Hematopoietic multipotent progenitor cell treated with erythropoietin and hydrocortisone succinate and interleukin-3 and kit ligand, for 15 days (in vitro differentiated cells): ENCODE measurements around the gene ATXN1.

Source experiments
- DNase-seq: peaks from one replicate; pipeline ENCODE4 v3.0.0-alpha.2; 2015; ENCODE audit warnings: low spot score

The ATXN1 gene

GRCh38 chr6:16698162-16698533 lies 63.1 kb downstream of the ATXN1 start:
- DNase-seq: no peak

- DNase-seq: no peak
Observed at GRCh38 chr6:16697437-16698161, 63.7 kb downstream of the ATXN1 start.

GRCh38 chr6:16696496-16696895 lies 64.8 kb downstream of the ATXN1 start:
- DNase-seq: no peak

GRCh38 chr6:16694781-16695578 lies 66.3 kb downstream of the ATXN1 start:
- DNase-seq: no peak

DNA sequence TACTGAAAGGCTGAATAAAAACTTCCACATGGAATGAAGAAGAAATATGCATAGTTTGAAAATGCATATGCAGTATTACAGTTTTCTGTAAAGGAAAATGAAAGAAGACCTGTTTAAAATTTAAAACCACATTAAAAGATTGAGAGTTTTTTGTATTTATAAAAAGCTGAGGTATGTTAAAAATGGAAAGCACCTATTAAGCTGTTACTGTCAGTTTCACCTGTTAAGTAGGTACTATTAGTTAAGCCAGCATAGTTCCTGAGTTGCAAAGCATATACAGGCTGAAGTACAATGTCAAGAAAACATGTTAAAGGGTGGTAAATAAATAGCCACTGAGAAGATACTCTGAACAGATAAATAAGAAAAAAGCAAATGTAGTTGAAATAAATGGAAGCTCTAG lies 69.9 kb downstream of the ATXN1 start:
- DNase-seq: no peak

GRCh38 chr6:16690608-16691142 lies 70.6 kb downstream of the ATXN1 start:
- DNase-seq: no peak

DNA sequence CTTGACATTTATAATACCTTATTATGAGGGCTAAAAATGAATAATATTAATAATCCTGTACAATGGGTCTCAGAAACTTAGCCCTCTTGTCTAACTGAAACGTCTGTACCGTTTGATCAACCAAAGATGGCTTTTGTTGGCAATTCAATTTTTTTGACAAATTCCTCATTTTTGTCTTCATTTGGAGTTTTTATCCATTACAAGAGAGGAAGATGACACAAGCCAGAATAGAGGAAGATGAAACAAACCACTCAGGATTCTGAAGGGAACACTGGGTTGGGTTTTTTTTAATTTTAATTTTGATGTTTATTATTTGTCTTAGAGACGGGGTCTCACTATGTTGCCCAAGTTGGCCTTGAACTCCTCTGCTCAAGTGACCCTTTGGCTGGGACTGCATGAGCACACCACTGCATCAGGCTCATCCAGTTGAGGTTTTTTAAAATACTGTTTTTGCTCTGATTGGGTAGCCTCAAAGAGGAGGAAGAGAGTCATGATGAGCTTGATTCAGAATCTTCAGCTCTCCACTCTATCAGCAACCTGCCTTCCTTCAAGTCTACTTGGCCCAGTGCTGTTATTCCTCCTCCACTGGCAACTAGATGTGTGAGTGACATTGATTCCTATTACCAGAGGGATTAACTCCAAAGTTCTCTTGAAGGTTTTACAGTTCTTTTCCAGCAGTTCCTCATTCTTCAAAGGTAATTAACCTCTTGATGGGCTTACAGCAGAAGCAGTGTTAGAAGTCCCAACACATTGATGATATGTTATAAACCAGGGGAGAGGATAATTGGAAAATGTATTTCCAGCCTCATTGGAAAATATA lies 71.3 kb downstream of the ATXN1 start:
- DNase-seq: no peak

GRCh38 chr6:16688984-16689636 lies 72.2 kb downstream of the ATXN1 start:
- no peak for DNase-seq

DNA sequence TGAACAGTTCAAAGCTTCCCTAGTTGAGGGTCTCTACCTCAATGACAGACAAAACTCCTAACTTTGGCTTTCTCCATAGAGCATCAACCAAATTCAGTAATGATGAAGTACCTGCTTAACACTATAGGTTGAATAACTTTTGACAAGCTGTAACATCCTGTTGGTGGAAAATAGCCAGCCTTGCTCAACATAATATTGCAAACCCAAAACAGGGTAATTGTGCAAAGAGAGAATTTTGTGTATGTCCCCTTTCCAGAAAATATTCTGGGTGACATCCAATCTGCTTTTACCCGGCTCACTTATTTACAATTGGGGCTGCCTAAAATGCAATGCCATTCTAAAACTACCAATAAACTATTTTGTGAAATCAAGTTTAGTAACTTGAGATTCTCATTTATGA lies 72.8 kb downstream of the ATXN1 start:
- DNase-seq: no peak

DNA sequence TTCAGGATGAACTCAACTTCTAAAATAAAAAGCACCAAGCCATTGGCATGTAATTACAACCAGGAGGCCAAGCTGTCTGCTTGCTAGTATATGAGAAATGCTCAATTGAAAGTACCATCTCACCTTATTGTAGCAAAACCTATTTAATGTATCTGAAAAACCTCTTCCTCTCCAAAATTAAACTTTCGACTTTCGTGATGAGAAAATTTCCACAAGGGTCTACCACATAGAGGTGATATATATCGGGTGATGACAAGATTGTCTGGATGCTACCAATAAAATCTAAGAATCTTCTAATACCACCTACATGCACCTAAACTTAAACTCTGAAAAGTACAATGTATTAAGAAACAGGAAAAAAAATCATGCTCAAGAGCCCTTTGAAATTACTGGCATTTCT lies 74.2 kb downstream of the ATXN1 start:
- DNase-seq: no peak

DNA sequence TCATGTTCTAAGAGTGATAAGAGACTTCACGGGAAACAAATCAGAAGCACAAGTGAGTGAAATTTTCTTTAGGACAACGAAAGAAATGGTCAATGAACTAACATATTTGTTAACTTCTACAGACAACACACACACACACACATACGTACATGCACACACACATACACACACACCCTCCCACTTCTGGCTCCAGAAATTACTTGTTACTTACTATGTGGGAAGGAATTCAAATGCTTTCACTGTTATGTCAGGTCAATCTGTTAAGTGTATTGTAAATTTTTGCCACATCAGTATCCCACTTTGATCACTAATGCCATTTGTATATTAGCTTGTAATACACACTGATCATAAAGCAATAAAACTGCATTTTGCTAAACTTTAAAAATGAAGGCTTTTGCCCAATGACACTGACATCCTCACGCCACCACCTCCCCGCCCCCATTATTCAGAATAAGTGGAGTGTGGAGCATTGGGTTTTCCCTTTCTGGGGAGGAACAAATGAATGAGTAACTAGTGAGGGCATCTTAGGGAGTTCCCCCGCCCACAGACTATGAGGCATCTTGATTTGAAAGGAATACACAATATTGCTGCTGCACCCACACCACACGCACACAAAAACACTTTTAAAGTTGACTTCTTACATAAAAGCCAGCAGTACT lies 76.2 kb downstream of the ATXN1 start:
- DNase-seq: no peak

- DNase-seq: no peak
Observed at GRCh38 chr6:16684195-16684689, 77.0 kb downstream of the ATXN1 start.

GRCh38 chr6:16683641-16684194 lies 77.5 kb downstream of the ATXN1 start:
- DNase-seq: no peak

DNA sequence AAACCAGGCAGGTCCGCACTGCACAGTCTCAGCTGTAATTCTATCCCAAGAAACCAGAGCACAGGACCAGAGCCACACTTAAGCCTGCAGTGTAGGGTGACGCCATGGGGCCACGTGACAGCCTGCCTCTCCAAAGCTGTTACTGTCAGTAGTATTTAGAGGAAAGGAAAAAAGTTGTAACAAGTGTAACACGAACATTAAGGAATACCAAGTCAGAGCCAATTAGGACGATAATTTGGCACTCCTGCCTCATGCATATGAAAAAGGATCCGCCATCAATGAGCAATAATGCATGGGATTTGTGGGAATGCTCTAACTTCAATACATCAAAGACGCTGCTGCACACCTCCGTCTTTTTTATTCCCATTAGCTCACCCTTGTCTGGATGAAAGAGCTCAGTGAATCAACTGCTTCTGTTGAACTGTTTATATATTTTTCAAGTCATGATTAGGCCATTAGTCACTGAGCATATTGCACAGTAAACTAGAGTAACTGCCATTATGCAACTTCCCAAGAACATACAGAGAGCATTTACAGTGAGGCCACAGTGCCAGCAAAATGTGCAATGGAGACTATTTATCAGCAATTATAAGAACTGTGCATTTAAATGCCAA lies 79.9 kb downstream of the ATXN1 start:
- DNase-seq: no peak

- DNase-seq: no peak
Observed at GRCh38 chr6:16679050-16679449, 82.2 kb downstream of the ATXN1 start.

GRCh38 chr6:16677458-16677857 lies 83.8 kb downstream of the ATXN1 start:
- DNase-seq: no peak

DNA sequence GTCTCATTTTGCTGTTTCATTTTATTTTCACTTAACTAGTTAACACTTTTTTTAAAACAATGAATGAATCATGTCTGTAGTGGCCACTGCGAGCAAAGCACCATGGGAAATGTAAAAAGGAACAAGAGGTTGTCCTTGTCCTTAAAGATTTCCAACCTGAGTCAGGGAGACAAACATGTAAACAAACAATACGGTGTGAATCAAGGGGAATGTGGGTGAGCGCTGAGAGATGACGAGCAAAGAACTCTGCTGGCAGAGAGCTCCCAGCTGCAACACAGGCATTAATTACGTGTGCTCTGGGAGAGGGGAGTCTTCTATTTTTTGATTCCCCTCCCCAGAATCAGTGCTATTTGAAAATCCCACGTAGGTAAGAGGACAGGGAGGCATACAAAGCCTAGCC lies 84.3 kb downstream of the ATXN1 start:
- DNase-seq: no peak

- no peak for DNase-seq
Observed at GRCh38 chr6:16676376-16676775, 84.9 kb downstream of the ATXN1 start.

DNA sequence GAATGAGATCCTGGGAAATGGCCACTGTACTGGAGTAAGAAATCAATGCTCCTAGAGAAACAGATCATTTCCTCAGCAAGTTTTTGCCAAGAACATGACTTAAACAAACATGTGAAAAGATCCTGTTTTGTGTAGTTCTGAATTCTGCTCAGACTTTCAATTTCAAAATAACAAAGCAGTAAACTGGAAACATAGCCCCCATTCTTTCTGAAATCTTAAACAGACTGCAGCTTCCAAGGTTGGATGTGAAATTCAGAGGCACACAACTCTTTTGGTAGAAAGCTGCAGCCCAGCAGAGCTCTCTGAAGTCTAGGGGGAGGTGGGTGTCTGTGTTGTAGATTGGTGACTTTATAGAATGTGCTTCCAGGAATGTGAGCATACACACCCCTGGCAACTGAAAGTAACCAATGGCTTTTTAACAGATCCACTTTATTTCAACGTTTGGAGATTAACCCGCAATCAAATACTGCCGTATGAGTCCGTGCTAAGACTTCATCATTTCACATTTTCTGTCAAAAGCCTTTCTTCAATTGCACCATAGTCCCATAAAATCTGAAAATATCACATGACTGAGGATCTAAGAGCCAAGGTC lies 86.4 kb downstream of the ATXN1 start:
- DNase-seq: no peak
